Panc1 (cell line): ENCODE results near the gene PLEKHD1. TPM values are rescaled to one million over a fixed set of nuclear protein-coding genes. Genes with fewer than 3 reads are reported as not detected.

ENCODE experiments used
- ATAC-seq: fragments of 200-7000 bp; cut with Tn5 transposase; 2 replicates; pipeline ENCODE4 v1.9.1; 2020; ENCODE audit warnings: mild to moderate bottlenecking, moderate library complexity
- BruUV-seq: library from RNA; stranded (reverse); fragments of 400-500 nt; replicated peaks from 2 replicates; lab custom pipeline; 2021; lab: Mats Ljungman, UMichigan
- CTCF ChIA-PET: fragments of 300-600 bp; sonication (Branson Sonifier 250); formaldehyde crosslinking; loops from one replicate; lab custom pipeline; 2022; ENCODE audit warnings: antibody characterized with exemption; lab: Charles Lee
- POLR2A ChIA-PET: fragments of 300-600 bp; sonication (Branson Sonifier 250); formaldehyde crosslinking; loops from one replicate; lab custom pipeline; 2022; ENCODE audit warnings: antibody characterized with exemption; lab: Charles Lee
- DNase-seq: peaks from one replicate; pipeline ENCODE4 v3.0.0-alpha.2; 2010; ENCODE audit warnings: low read depth, low spot score
- H3K27ac ChIP-seq: 2 replicates; pipeline ENCODE4 v1.5.1; 2011; ENCODE audit warnings: mild to moderate bottlenecking, low read length, inconsistent platforms
- H3K27me3 ChIP-seq: fragments of 200-500 bp; sonication (Bioruptor generic); 2 replicates; pipeline ENCODE4 v1.6.0; 2014; ENCODE audit warnings: low read length, inconsistent platforms; ENCODE audit not compliant: control insufficient read depth, insufficient read depth
- H3K36me3 ChIP-seq: fragments of 200-500 bp; sonication (Bioruptor generic); 2 replicates; pipeline ENCODE4 v1.5.1; 2014; ENCODE audit warnings: inconsistent platforms, mild to moderate bottlenecking, low read length, moderate library complexity; ENCODE audit not compliant: control insufficient read depth, insufficient read depth
- H3K4me1 ChIP-seq: 2 replicates; pipeline ENCODE4 v1.5.1; 2011; ENCODE audit warnings: inconsistent platforms, mild to moderate bottlenecking, low read length, moderate library complexity; ENCODE audit not compliant: control insufficient read depth, insufficient read depth
- H3K4me3 ChIP-seq, 2 experiments: 2 replicates each; pipeline ENCODE4 v1.5.1; 2011 to 2012; ENCODE audit warnings: low read depth in 2 of 2, low read length in 2 of 2, mild to moderate bottlenecking in 2 of 2, inconsistent platforms in 1 of 2, moderate library complexity in 1 of 2
- H3K9me3 ChIP-seq: fragments of 200-500 bp; sonication (Bioruptor generic); 2 replicates; pipeline ENCODE4 v1.5.1; 2014; ENCODE audit warnings: low read depth, mild to moderate bottlenecking, inconsistent platforms, low read length, moderate library complexity; ENCODE audit not compliant: control insufficient read depth, insufficient read depth
- POLR2AphosphoS5 ChIP-seq: IDR thresholded peaks from 2 replicates; pipeline ENCODE4 v1.6.1; 2012; ENCODE audit warnings: mild to moderate bottlenecking, low read depth, low read length, moderate library complexity
- SIN3A ChIP-seq: IDR thresholded peaks from 2 replicates; pipeline ENCODE4 v1.6.1; 2012; ENCODE audit warnings: low read depth, mild to moderate bottlenecking, low read length, moderate library complexity, borderline replicate concordance; ENCODE audit not compliant: insufficient read depth
- TCF7L2 ChIP-seq: IDR thresholded peaks from 2 replicates; pipeline ENCODE4 v1.6.1; 2011; ENCODE audit warnings: mild to moderate bottlenecking, low read depth, low read length, inconsistent platforms
- in situ Hi-C: cut with HindIII; loops from 2 replicates; pipeline ENCODE4 v1.10.0; 2016; ENCODE audit warnings: low sequenced_read_pairs, low pct_unique_long_range_greater_than_20kb
- intact Hi-C: fragments of 100-400 bp; cut with micrococcal nuclease; formaldehyde crosslinking; loops from one replicate; pipeline ENCODE4 v1.10.0; 2022; ENCODE audit not compliant: unreplicated experiment
- total RNA-seq: library from RNA; stranded (reverse); gene quantifications from one replicate; pipeline ENCODE4 v1.2.1, GENCODE V29; 2021; ENCODE audit not compliant: unreplicated experiment
- TF ChIP-seq, protein P1 (sequence below): fragments of 450-650 bp; IDR thresholded peaks from 2 replicates; pipeline ENCODE4 v1.5.1; 2017; ENCODE audit warnings: mild to moderate bottlenecking
- TF ChIP-seq, protein P2 (sequence below), 2 experiments: IDR thresholded peaks; 2 replicates each; pipeline ENCODE4 v1.6.1; 2011 to 2012; ENCODE audit warnings: low read depth in 2 of 2, control low read depth in 1 of 2, low read length in 1 of 2, mild to moderate bottlenecking in 1 of 2, moderate library complexity in 1 of 2; ENCODE audit not compliant: insufficient read depth in 1 of 2

The PLEKHD1 gene
- total RNA-seq, 1 experiment from 2014 or later, result 0.08 TPM

DNA sequence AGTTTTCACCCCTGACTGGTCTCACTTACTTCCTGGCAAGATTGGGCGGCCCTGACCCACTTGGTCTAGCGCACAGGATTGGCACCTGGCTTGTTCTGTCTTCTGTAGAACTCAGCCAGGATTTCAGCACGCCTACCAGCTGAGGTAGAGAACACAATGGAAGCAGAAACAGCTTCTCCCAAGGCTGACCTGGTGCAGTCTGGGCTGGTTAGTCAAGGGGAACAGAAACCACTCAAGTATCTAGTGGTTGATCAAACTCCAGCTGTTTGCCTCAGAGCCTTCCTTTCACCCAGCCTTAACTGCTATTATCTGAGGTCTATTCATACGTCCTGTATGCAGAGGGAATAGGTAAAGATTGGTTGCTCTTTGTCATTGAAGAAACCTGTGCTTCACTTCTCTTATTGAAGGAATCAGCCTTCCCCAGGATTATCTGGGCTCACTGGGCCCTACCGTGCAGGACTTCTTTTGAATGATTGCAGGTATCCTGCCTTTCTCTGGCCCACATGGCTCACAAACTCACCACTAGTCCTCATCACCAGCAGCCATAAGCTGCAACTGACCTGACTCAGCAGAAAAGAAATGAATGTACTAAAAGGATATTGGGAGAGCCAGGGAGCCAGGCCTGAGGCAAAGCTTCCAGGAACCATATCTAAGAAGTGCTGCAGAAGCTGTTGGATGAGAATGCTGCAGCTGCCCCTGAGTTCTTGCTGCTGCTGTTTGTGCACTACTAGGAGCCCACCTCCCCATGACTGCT lies 2.5 kb upstream of the PLEKHD1 start:
- intact Hi-C loops, result no loop called here
- Histone ChIP-seq H3K27me3 (peaks cover 2% of the 10 kb centered on the region; the same call in 1 of the 2 replicates), H3K27ac (no peak overlapping the region), H3K36me3 (no peaks in the 10 kb centered on the region), H3K4me1 (no peaks in the 10 kb centered on the region), H3K4me3 (no peak overlapping the region), H3K9me3 (no peaks in the 10 kb centered on the region)
- no peak for DNase-seq
- no peak for ATAC-seq
- CTCF ChIA-PET, result no interaction called here
- POLR2A ChIA-PET, result no interaction called here
- in situ Hi-C loops, result no loop called here
- TF ChIP-seq, protein P1, sequence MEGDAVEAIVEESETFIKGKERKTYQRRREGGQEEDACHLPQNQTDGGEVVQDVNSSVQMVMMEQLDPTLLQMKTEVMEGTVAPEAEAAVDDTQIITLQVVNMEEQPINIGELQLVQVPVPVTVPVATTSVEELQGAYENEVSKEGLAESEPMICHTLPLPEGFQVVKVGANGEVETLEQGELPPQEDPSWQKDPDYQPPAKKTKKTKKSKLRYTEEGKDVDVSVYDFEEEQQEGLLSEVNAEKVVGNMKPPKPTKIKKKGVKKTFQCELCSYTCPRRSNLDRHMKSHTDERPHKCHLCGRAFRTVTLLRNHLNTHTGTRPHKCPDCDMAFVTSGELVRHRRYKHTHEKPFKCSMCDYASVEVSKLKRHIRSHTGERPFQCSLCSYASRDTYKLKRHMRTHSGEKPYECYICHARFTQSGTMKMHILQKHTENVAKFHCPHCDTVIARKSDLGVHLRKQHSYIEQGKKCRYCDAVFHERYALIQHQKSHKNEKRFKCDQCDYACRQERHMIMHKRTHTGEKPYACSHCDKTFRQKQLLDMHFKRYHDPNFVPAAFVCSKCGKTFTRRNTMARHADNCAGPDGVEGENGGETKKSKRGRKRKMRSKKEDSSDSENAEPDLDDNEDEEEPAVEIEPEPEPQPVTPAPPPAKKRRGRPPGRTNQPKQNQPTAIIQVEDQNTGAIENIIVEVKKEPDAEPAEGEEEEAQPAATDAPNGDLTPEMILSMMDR, result no peak
- TF ChIP-seq SIN3A, result no peak
- TF ChIP-seq TCF7L2, result no peak
- no peak for TF ChIP-seq POLR2AphosphoS5
- TF ChIP-seq, protein P2, sequence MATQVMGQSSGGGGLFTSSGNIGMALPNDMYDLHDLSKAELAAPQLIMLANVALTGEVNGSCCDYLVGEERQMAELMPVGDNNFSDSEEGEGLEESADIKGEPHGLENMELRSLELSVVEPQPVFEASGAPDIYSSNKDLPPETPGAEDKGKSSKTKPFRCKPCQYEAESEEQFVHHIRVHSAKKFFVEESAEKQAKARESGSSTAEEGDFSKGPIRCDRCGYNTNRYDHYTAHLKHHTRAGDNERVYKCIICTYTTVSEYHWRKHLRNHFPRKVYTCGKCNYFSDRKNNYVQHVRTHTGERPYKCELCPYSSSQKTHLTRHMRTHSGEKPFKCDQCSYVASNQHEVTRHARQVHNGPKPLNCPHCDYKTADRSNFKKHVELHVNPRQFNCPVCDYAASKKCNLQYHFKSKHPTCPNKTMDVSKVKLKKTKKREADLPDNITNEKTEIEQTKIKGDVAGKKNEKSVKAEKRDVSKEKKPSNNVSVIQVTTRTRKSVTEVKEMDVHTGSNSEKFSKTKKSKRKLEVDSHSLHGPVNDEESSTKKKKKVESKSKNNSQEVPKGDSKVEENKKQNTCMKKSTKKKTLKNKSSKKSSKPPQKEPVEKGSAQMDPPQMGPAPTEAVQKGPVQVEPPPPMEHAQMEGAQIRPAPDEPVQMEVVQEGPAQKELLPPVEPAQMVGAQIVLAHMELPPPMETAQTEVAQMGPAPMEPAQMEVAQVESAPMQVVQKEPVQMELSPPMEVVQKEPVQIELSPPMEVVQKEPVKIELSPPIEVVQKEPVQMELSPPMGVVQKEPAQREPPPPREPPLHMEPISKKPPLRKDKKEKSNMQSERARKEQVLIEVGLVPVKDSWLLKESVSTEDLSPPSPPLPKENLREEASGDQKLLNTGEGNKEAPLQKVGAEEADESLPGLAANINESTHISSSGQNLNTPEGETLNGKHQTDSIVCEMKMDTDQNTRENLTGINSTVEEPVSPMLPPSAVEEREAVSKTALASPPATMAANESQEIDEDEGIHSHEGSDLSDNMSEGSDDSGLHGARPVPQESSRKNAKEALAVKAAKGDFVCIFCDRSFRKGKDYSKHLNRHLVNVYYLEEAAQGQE (IDR thresholded peaks at IDR 0.05; ENCODE audit: insufficient read depth in 1 of 2, low read depth in 2 of 2, low read length in 1 of 2), result no peak
- BruUV-seq, result no TSS peak

DNA sequence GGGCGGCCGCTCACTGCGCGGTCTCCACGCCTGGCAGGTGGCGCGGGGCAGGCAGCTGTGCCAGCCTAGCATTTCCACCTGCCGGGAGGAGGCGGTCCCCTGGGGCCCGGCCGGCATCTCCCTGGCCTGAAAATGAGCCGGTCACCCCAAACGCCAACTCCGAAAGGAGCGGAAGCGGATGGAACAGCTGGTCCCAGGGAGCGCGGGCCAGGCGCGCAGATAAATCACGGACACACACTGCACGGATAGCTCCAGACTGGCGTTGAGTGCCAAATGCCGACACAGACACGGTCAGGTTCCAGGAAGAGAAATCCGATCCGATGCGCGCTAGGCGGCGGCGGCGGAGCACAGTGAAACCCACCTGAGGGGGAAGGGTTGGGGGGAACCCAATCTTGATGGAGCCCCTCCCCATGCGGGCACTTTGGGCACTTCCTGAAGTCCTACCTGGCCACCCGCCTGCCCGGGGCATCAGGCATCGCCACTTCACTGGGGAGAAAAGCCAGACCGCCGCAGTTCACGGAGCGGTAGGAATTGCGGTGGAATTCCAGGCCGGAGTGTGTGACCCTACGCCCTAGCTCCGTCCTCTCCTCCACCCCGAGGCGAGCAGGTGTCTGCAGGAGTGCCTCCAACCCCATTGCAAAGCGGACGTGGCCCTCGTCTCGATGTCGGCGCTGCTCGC lies 624 bp upstream of the PLEKHD1 start:
- DNase-seq, result no peak
- intact Hi-C loops, result no loop called here
- H3K27ac ChIP-seq, result no peak overlapping the region
- TF ChIP-seq, protein P2 (IDR thresholded peaks at IDR 0.05; ENCODE audit: insufficient read depth in 1 of 2, low read depth in 2 of 2, low read length in 1 of 2), result no peak
- TF ChIP-seq, protein P1, result no peak
- no peak for TF ChIP-seq POLR2AphosphoS5
- no peak for TF ChIP-seq TCF7L2
- TF ChIP-seq SIN3A, result no peak
- H3K4me3 ChIP-seq, result peak overlapping the region; percentile 36 to 44
- ChIA-PET POLR2A (no interaction called here), CTCF (no interaction called here)
- no TSS peak for BruUV-seq
- H3K27me3 ChIP-seq, result peaks cover 2% of the 10 kb centered on the region; the same call in 1 of the 2 replicates
- in situ Hi-C loops, result no loop called here
- peak; percentile 59 for ATAC-seq
- no peaks in the 10 kb centered on the region for H3K9me3 ChIP-seq
- no peaks in the 10 kb centered on the region for H3K4me1 ChIP-seq
- H3K36me3 ChIP-seq, result no peaks in the 10 kb centered on the region
